ENCODE data around the gene TRPV6.

TRPV6 gene

DNA sequence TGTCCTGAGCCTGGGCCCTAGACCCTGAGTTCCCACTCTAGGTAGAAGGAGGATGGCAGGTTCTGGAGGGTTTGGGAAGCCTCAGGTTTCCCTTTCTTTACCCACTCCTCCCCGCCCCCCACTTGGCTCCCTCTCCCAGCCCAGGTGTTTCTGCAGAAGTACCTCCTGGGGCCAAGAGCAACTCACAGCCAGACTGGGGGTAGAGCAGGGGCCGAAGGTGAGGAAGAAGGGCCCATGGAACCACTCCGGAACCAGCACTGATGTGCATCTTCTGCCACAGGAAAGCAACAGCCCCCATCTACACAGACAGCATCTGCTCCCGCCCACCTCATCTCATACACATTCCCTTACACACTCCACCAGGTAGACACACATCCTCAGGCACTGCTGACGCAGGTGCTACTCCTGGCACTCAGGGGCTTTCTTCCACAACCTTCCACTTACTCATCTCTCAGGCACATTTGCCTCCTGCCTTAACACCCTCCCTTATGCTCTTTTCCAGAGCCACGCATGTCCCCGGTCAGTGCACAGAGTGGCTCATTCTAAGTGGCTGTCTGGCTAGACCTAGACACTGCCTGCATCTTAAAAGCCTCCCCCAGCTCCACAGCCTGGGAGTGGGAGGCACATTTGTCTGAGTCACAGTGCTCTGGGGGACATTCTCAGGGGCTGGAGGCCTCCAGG, 28.8 kb downstream of the TRPV6 start:
- in situ Hi-C loops (cut with MboI; ENCODE audit: low sequenced_read_pairs) = loop anchor here (25.0 kb wide), 1 partner anchor 356 kb away; the partner anchor contains the start of gene TAS2R40

DNA sequence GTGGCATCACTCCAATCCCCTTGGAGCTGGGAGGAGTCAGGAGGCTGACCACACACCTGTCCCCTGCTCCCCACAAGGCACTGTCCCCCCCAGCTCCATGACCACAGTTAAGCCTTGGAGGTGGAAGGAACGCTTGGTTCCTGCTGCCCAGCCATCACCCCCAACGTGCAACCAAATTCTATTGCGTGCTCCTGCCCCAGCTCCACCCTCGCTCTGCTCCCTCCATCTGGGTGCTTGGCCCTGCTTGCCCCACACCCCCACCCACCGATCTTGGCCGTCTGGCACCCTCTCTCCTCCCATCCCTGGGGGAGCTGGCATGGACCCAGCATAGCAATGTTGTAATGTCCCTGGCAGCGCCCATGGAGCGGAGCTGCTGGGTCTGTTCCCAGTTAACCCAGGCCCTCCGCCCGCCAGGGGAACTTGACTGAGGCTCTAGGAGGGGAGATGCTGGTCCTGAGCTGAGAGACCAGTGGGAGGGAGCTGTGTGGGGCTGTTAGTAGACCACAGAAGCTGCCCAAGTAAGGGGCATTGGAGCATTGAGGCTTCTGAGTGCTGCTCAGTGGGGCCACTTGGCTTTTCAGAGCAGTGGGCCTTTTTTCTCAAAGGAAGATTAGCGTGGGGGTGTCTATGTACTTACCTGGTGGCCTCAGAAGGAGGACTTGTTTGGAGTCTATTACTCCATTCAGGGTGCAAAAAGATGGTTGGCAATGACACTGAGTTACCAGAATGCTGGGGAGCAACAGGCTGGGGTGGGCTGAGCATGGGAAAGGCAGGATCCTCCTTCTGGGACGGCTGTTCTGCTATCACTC, 29.6 kb downstream of the TRPV6 start:
- in situ Hi-C loops (cut with MboI; ENCODE audit: low sequenced_read_pairs) = loop anchor here (25.0 kb wide), 1 partner anchor 356 kb away; the partner anchor contains the start of gene TAS2R40

GRCh38 chr7:142855114-142855743, 30.3 kb downstream of the TRPV6 start:
- in situ Hi-C loops (cut with MboI; ENCODE audit: low sequenced_read_pairs) = loop anchor here (25.0 kb wide), 1 partner anchor 357 kb away; the partner anchor contains the start of gene TAS2R40

- in situ Hi-C loops (cut with MboI; ENCODE audit: low sequenced_read_pairs) = loop anchor here (25.0 kb wide), 1 partner anchor 358 kb away; the partner anchor contains the start of gene TAS2R40
Measured at GRCh38 chr7:142854372-142855113, 31.0 kb downstream of the TRPV6 start, which contains the start of gene EPHB6. EPHB6 (plus strand) TSS chr7:142855076; CDS start chr7:142863228, 8,152 bp downstream.

DNA sequence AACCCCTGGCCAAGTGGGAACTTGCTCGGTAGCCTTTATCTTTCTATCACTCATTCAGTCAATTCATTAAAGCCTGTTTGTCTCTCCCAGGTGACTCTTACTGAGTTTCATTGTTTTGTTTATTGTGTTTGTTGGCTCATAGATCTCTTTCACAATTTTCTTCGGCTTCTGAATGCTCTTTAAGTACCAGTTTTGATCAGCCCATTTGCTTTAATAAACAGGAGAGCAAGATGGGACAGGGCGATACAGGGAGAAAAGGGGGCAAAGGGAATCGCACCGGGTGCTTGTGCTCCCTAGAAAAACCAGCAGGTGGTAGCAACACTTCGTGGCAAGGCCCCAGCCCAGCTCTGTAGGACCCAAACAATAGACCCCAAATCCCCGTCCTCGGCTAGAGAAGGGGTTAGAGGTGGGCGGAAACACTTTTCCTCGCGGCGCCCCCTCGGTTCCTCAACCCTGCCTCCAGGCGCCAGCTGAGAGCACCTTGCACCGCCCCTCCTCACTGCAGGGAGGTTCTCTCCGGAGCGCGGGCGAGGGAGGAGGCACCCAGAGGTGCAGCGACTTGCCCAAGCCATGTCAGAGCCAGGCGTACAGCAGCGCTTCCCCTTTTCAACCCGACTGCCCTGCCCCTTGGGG, 31.7 kb downstream of the TRPV6 start:
- in situ Hi-C loops (cut with MboI; ENCODE audit: low sequenced_read_pairs) = loop anchor here (25.0 kb wide), 1 partner anchor 358 kb away; the partner anchor contains the start of gene TAS2R40

GRCh38 chr7:142851919-142852318, 33.6 kb downstream of the TRPV6 start:
- in situ Hi-C loops (cut with MboI; ENCODE audit: low sequenced_read_pairs) = loop anchor here (25.0 kb wide), 1 partner anchor 360 kb away; the partner anchor contains the start of gene TAS2R40

- in situ Hi-C loops (cut with MboI; ENCODE audit: low sequenced_read_pairs) = loop anchor here (25.0 kb wide), 1 partner anchor 361 kb away; the partner anchor contains the start of gene TAS2R40
Measured at GRCh38 chr7:142851269-142851668, 34.3 kb downstream of the TRPV6 start.

DNA sequence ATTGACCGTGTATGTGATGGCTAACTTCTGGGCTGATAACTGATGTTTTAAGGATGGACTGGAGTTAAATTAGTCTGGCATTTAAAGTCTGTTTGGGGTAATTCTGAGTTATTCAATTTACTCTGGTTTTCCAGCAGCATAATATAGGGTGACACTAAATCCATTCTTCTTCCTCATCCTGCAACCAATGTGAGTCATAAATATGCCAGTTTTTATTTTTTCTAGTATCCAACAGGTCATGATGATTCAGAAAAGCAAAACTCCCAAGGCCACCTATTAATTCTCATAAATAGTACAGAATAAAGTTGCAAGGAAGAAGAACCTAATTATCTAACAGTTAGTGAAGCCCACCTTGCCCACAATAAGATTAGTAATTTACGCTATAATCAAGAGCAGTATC, 38.2 kb downstream of the TRPV6 start:
- in situ Hi-C loops (cut with MboI; ENCODE audit: low sequenced_read_pairs) = no loop called here

DNA sequence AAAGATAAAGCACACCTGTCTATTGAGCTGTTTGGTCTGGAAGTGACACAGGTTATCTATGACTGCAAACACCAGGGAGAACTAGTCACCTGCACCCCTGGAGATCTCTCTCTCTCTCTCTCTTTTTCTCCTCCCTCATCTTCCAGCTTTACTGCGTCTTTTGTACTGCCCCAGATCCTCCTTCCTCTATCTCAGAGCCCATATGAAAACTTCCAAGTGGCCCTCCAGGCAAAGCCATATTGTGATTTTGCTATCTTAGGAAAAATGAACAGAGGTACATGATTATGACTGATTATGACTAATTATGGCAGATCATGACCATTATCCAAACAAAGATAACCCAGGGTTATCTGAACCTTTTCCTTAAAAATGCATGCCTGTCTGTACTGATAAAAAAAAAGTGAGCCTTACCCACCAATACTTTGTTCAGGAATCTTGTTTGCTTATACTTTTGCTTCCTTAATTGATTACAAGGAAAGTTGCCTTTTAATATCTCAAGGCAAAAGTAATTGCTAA, 43.2 kb downstream of the TRPV6 start:
- in situ Hi-C loops (cut with MboI; ENCODE audit: low sequenced_read_pairs) = no loop called here

GRCh38 chr7:142838461-142839213, 46.9 kb downstream of the TRPV6 start:
- in situ Hi-C loops (cut with MboI; ENCODE audit: low sequenced_read_pairs) = no loop called here

GRCh38 chr7:142836426-142836825, 49.1 kb downstream of the TRPV6 start:
- in situ Hi-C loops (cut with MboI; ENCODE audit: low sequenced_read_pairs) = no loop called here

DNA sequence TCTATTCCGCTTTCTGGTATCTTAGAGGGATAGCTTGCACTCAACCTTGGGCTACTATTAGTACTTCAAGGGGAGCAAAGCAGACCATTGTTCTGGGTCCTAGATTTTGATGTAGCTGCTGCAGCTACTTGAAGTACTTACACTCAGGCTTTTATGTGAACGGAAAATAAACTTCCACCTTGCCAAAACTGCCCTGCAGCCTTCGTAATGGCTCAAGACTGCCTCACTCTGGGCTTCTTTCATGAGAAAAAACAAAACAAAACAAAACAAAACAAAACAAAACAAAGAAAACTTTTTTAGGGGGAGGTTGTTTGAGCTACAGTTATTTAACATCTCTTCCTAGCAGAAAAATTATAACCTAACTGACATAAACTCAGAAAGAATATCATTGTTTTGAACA, 50.1 kb downstream of the TRPV6 start:
- in situ Hi-C loops (cut with MboI; ENCODE audit: low sequenced_read_pairs) = no loop called here

DNA sequence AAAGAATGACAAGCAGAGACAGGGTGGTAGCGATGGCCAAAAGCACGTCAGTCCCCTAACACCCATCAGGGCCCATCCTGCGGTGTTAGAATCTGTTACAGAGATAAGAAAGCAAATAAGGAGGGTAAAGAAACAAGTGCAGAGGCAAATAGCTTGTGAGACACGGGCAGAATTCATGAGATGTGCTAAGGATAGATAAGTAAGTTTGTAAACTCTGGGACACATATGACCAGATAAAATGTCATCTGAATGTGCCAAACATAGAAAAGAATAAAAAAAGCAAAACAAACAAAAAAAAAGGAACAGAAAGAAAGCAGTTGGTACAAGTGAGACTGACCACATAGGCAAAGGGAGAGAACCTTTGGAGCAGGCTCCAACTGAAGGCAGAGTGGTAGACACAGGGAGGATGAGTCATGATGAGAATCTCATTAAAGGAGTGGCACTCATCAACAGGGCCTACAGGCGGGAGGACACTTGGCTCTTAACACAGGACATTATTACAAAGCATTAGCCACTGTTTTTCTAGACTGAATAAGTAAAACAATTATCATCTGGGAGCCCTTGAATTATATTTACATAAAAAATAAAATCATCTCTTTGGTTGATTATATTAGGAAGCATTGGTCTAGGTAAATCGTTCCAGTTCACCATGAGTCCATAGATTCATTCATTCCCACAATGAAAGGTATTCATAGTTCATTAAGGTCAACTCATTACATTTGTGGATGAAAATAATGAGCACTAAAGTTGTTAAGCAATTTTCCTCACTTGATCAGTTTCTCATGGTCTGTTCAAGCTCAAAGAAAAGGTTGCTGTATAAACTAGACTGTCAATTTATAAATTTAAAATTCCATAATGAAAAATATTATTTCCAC, 52.1 kb downstream of the TRPV6 start:
- in situ Hi-C loops (cut with MboI; ENCODE audit: low sequenced_read_pairs) = no loop called here

DNA sequence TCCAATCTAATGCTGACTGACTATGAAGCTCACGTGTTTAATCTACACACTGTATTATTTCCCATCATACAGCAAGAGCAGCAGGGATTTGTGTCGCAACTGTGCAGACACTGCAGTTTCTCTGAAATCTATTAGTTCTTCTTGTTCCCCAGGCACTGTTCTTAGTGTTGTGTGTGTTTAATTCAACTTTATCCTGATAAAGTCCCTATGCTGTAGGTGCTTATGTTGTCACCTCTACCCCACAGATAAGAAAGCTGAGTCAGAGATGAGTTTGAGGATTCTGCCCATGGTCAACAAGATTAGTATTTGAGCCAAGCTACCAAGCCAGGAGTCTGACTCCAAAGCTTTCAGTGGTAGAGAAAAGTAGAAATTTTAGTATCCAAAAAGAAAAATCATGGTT, 53.1 kb downstream of the TRPV6 start:
- in situ Hi-C loops (cut with MboI; ENCODE audit: low sequenced_read_pairs) = no loop called here

DNA sequence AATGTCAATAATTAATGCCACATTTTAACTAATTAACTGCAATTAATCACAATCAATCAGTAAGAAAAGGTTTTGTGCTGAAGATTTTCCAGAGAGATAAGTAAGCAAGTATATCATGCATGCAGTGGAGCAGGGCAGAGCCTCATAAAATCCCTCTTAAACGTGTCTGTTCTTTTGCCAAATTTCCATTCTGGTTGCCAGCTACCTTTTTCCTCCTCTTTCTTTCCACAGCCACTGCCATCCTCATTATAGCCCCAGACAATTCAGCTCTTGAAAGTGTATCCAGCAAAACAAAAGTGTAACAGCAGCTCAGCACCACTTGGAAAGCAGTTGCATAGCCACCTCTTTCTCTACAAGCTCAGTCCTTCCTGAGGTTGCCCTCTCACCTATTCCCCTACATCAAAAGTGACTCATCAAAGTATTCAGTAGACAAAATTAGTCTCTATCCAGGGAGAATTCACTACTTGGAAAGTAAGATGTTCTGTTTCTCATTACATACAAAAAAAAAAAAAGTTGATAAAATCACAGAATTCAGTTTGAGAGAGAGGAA, 57.5 kb downstream of the TRPV6 start:
- in situ Hi-C loops (cut with MboI; ENCODE audit: low sequenced_read_pairs) = no loop called here

- in situ Hi-C loops (cut with MboI; ENCODE audit: low sequenced_read_pairs) = no loop called here
Measured at GRCh38 chr7:142822714-142823113, 62.8 kb downstream of the TRPV6 start.

Data from HL-60/S4 treated with phorbol 12-myristate 13-acetate at 8.2 ng/mL for 4 days and 3 days (cell line).